SK-N-SH treated with all-trans-retinoic acid at 6 μM for 48 hours (cell line): ENCODE data around the gene POLR2A.
"Not testable (repeated sequence)": the region's sequence is repeated elsewhere in the genome, so short reads cannot be mapped to it uniquely, and the experiment has no call there.

Source experiments
- ARNTL ChIP-seq: fragments of 450-650 bp; formaldehyde crosslinking; IDR thresholded peaks from 2 replicates; pipeline ENCODE4 v1.5.0; 2020; ENCODE audit warnings: low read depth, mild to moderate bottlenecking, moderate library complexity, borderline replicate concordance
- BACH2 ChIP-seq: fragments of 250-450 bp; sonication (Bioruptor Pico); IDR thresholded peaks from 2 replicates; pipeline ENCODE4 v1.9.0; 2021; ENCODE audit warnings: mild to moderate bottlenecking, borderline replicate concordance
- CREB5 ChIP-seq: fragments of 250-450 bp; sonication (Bioruptor Pico); IDR thresholded peaks from 2 replicates; pipeline ENCODE4 v1.5.1; 2020; ENCODE audit warnings: low read depth, mild to moderate bottlenecking, moderate library complexity
- CSRNP3 ChIP-seq: fragments of 250-450 bp; sonication (Bioruptor Pico); IDR thresholded peaks from 2 replicates; pipeline ENCODE4 v1.5.1; 2021; ENCODE audit warnings: mild to moderate bottlenecking, moderate library complexity
- PATZ1 ChIP-seq: fragments of 250-450 bp; sonication (Bioruptor Pico); IDR thresholded peaks from 2 replicates; pipeline ENCODE4 v1.8.0; 2020; ENCODE audit warnings: mild to moderate bottlenecking, moderate library complexity, borderline replicate concordance
- RARB ChIP-seq: fragments of 250-450 bp; sonication (Bioruptor Pico); IDR thresholded peaks from 2 replicates; pipeline ENCODE4 v1.8.0; 2021; ENCODE audit warnings: mild to moderate bottlenecking, moderate library complexity
- SNAI2 ChIP-seq: fragments of 250-450 bp; sonication (Bioruptor Pico); IDR thresholded peaks from 2 replicates; pipeline ENCODE4 v1.5.0; 2020; ENCODE audit warnings: mild to moderate bottlenecking, moderate library complexity
- TCF4 ChIP-seq: fragments of 250-450 bp; sonication (Bioruptor Pico); IDR thresholded peaks from 2 replicates; pipeline ENCODE4 v1.8.0; 2021; ENCODE audit warnings: mild to moderate bottlenecking, moderate library complexity, borderline replicate concordance
- ZC3H10 ChIP-seq: fragments of 250-450 bp; sonication (Bioruptor Pico); IDR thresholded peaks from 2 replicates; pipeline ENCODE4 v1.5.1; 2021; ENCODE audit warnings: mild to moderate bottlenecking, moderate library complexity
- ZFP3 ChIP-seq: fragments of 250-450 bp; sonication (Bioruptor Pico); IDR thresholded peaks from 2 replicates; pipeline ENCODE4 v1.5.0; 2020; ENCODE audit warnings: mild to moderate bottlenecking, moderate library complexity

- not testable (repeated sequence) for TF ChIP-seq PATZ1 (CRISPR knock-in tag); RARB (CRISPR knock-in tag); ARNTL (CRISPR knock-in tag); CSRNP3; SNAI2; TCF4 (CRISPR knock-in tag); ZFP3 (CRISPR knock-in tag); CREB5 (CRISPR knock-in tag); BACH2 (CRISPR knock-in tag); ZC3H10 (CRISPR knock-in tag)
Measured at GRCh38 chr17:7470457-7470973, 13.7 kb upstream of the POLR2A start.
